Small intestine (tissue), 7 donors: ENCODE data around the gene FZR1. TPM values are rescaled to one million over a fixed set of nuclear protein-coding genes. Genes with fewer than 3 reads are reported as not detected.
"Not testable (repeated sequence)": the region's sequence is repeated elsewhere in the genome, so short reads cannot be mapped to it uniquely, and the experiment has no call there.

Experiments used
- DNase-seq, 2 donors: peaks; one replicate each; pipeline versions ENCODE4 v3.0.0 to v3.0.0-alpha.2; 2013
- FAIRE-seq: peaks from 2 replicates; lab custom pipeline; 2012; peaks lifted over from hg19 to GRCh38; lab: Jason Lieb, UNC
- H3K27ac ChIP-seq, 3 donors: one replicate each; pipeline ENCODE4 v1.5.1; 2013; ENCODE audit warnings: low read length in 2 of 3, mild to moderate bottlenecking in 2 of 3, control low read depth in 1 of 3, inconsistent platforms in 1 of 3, low read depth in 1 of 3, moderate library complexity in 1 of 3
- H3K27me3 ChIP-seq, 3 donors: one replicate each; pipeline ENCODE4 v1.6.1; 2013; ENCODE audit warnings: low read length in 3 of 3, inconsistent platforms in 1 of 3; ENCODE audit not compliant: control insufficient read depth in 3 of 3, insufficient read depth in 3 of 3
- H3K36me3 ChIP-seq, 3 donors: one replicate each; pipeline ENCODE4 v1.6.1; 2013; ENCODE audit warnings: low read length in 3 of 3, inconsistent platforms in 1 of 3, low read depth in 1 of 3, mild to moderate bottlenecking in 1 of 3, moderate library complexity in 1 of 3; ENCODE audit not compliant: control insufficient read depth in 3 of 3, insufficient read depth in 2 of 3
- H3K4me1 ChIP-seq, 3 donors: one replicate each; pipeline ENCODE4 v1.6.1; 2013; ENCODE audit warnings: low read length in 2 of 3, inconsistent platforms in 1 of 3, low read depth in 1 of 3, mild to moderate bottlenecking in 1 of 3, moderate library complexity in 1 of 3; ENCODE audit not compliant: control insufficient read depth in 3 of 3, insufficient read depth in 2 of 3
- H3K4me3 ChIP-seq, 3 donors: one replicate each; pipeline ENCODE4 v1.5.1; 2013; ENCODE audit warnings: low read length in 3 of 3, control low read depth in 1 of 3, inconsistent platforms in 1 of 3, low read depth in 1 of 3, mild to moderate bottlenecking in 1 of 3, moderate library complexity in 1 of 3
- H3K9me3 ChIP-seq, 2 donors: one replicate each; pipeline ENCODE4 v1.6.1; 2013; ENCODE audit warnings: low read depth in 1 of 2, low read length in 1 of 2; ENCODE audit not compliant: control insufficient read depth in 2 of 2, insufficient read depth in 1 of 2
- whole genome bisulfite sequencing, 3 donors: extraction: QIAGEN DNeasy Blood & Tissue Kit; methylation state at CpG; one replicate each; pipeline ENCODE4 v1.1.7; 2013; 5-methylcytosine and 5-hydroxymethylcytosine counted together
- polyA plus RNA-seq, 4 donors: library from polyadenylated mRNA; stranded (reverse) in 3 of 4; unstranded in 1 of 4; fragments of 200-250 nt in 3 of 4; fragments of 120-200 nt in 1 of 4; gene quantifications; one replicate each; pipeline versions ENCODE4 v1.2.1 to v1.2.3, GENCODE V29; 2013
- donor health status: healthy with polysubstance abuse.
- donor health status: control.
- donor health status: control.
- donor health status: Bipolar disorder and iron deficiency.
- donor health status: healthy.

The FZR1 gene
- polyA plus RNA-seq, 4 donors: 29.5 to 39.0 (median 32.6) TPM

DNA sequence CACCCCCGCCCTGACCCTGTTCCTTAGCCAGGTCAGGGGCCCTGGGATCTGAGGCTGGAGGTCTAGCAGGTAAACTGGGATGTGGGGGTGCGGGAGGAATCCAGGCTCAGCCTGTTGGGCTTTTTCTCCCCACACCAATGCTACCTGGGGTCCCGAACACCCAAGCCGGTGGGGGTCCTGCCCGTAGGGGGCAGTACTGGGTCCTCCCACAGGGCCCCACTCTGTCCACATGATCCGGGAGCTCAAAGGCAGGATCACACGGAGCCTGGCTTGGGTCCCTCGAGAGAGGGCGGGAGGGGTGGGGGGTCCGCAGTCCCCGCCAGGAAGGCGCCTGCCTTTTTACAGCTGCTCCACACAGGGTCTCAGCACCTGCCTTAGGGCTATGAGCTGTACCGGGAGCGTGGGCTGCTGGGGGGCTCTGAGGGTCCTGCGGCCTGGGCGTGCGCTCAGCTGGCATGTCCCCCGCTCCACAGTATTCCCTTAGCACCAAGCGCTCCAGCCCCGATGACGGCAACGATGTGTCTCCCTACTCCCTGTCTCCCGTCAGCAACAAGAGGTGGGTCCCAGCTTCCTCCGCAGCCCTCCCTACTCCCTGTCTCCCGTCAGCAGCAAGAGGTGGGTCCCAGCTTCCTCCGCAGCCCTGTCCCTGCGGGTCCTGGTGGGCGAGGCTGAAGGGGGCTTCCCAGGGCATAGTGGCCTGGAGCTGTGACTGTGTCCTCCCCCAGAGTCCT is 20.6 kb downstream of the FZR1 start:
- 91 to 96% (median 92%) methylated on average over 26 to 28 of the region's 28 CpGs for WGBS, 3 donors
- DNase-seq: no peak
- no peaks in the 10 kb centered on the region for H3K9me3 ChIP-seq
- H3K36me3 ChIP-seq: peaks cover 17 to 81% (median 20%) of the 10 kb centered on the region in 3 donors
- no peak overlapping the region for H3K4me3 ChIP-seq
- no peak overlapping the region for H3K27ac ChIP-seq
- H3K4me1 ChIP-seq: no peaks in the 10 kb centered on the region
- no peak for FAIRE-seq
- no peaks in the 10 kb centered on the region for H3K27me3 ChIP-seq

- WGBS, 3 donors: 95 to 97% (median 97%) methylated on average over 14 to 21 of the region's 21 CpGs
- DNase-seq (no peak), FAIRE-seq (no peak)
- Histone ChIP-seq H3K9me3 (no peaks in the 10 kb centered on the region), H3K4me1 (no peaks in the 10 kb centered on the region), H3K36me3 (peaks cover 20 to 81% (median 24%) of the 10 kb centered on the region in 3 donors), H3K27ac (no peak overlapping the region), H3K4me3 (no peak overlapping the region), H3K27me3 (no peaks in the 10 kb centered on the region)
These were observed 21.3 kb downstream of the FZR1 start for GRCh38 chr19:3527238-3527910.

GRCh38 chr19:3528080-3528479 is 22.0 kb downstream of the FZR1 start:
- Histone ChIP-seq H3K4me1 (no peaks in the 10 kb centered on the region), H3K36me3 (peaks cover 20 to 81% (median 25%) of the 10 kb centered on the region in 3 donors), H3K27me3 (no peaks in the 10 kb centered on the region), H3K4me3 (no peak overlapping the region), H3K27ac (no peak overlapping the region), H3K9me3 (no peaks in the 10 kb centered on the region)
- no peak for DNase-seq
- WGBS, 3 donors: 97 to 99% (median 98%) methylated on average over 13 to 14 of the region's 14 CpGs
- FAIRE-seq: no peak

GRCh38 chr19:3528539-3529211 is 22.6 kb downstream of the FZR1 start:
- no peaks in the 10 kb centered on the region for H3K9me3 ChIP-seq
- H3K36me3 ChIP-seq: peaks cover 15 to 81% (median 31%) of the 10 kb centered on the region in 3 donors
- FAIRE-seq: no peak
- no peaks in the 10 kb centered on the region for H3K4me1 ChIP-seq
- no peak overlapping the region for H3K27ac ChIP-seq
- DNase-seq: no peak
- H3K4me3 ChIP-seq: no peak overlapping the region
- no peaks in the 10 kb centered on the region for H3K27me3 ChIP-seq
- WGBS, 3 donors: 94 to 98% (median 95%) methylated on average over 20 of the region's 20 CpGs

- FAIRE-seq, H3K27ac ChIP-seq, DNase-seq, H3K4me3 ChIP-seq, H3K4me1 ChIP-seq, H3K27me3 ChIP-seq, H3K9me3 ChIP-seq: not testable (repeated sequence)
- H3K36me3 ChIP-seq: peaks cover 16 to 81% (median 33%) of the 10 kb centered on the region in 3 donors
- 97 to 99% (median 99%) methylated on average over 7 of the region's 7 CpGs for WGBS, 3 donors
These were observed 23.2 kb downstream of the FZR1 start for GRCh38 chr19:3529299-3529698.

GRCh38 chr19:3530389-3530788 is 24.3 kb downstream of the FZR1 start:
- H3K27ac ChIP-seq: no peak overlapping the region
- no peaks in the 10 kb centered on the region for H3K27me3 ChIP-seq
- H3K36me3 ChIP-seq: peaks cover 18 to 83% (median 39%) of the 10 kb centered on the region in 3 donors
- no peak overlapping the region for H3K4me3 ChIP-seq
- H3K9me3 ChIP-seq: no peaks in the 10 kb centered on the region
- FAIRE-seq (no peak), DNase-seq (no peak)
- no peaks in the 10 kb centered on the region for H3K4me1 ChIP-seq
- 98 to 99% (median 99%) methylated on average over 12 of the region's 12 CpGs for WGBS, 3 donors

DNA sequence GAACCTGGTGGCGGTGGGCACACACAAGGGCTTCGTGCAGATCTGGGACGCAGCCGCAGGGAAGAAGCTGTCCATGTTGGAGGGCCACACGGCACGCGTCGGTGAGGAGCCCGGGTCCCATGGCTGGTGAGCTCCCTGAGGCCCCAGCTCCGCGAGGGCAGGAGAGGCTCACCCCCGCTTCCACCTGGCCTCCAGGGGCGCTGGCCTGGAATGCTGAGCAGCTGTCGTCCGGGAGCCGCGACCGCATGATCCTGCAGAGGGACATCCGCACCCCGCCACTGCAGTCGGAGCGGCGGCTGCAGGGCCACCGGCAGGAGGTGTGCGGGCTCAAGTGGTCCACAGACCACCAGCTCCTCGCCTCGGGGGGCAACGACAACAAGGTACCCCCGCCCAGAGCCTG is 25.6 kb downstream of the FZR1 start:
- Histone ChIP-seq H3K4me1 (no peaks in the 10 kb centered on the region), H3K9me3 (no peaks in the 10 kb centered on the region), H3K27me3 (no peaks in the 10 kb centered on the region), H3K36me3 (peaks cover 15 to 84% (median 46%) of the 10 kb centered on the region in 3 donors), H3K27ac (no peak overlapping the region), H3K4me3 (no peak overlapping the region)
- DNase-seq (no peak), FAIRE-seq (no peak)
- WGBS, 3 donors: 93 to 96% (median 94%) methylated on average over 23 to 29 of the region's 29 CpGs

DNA sequence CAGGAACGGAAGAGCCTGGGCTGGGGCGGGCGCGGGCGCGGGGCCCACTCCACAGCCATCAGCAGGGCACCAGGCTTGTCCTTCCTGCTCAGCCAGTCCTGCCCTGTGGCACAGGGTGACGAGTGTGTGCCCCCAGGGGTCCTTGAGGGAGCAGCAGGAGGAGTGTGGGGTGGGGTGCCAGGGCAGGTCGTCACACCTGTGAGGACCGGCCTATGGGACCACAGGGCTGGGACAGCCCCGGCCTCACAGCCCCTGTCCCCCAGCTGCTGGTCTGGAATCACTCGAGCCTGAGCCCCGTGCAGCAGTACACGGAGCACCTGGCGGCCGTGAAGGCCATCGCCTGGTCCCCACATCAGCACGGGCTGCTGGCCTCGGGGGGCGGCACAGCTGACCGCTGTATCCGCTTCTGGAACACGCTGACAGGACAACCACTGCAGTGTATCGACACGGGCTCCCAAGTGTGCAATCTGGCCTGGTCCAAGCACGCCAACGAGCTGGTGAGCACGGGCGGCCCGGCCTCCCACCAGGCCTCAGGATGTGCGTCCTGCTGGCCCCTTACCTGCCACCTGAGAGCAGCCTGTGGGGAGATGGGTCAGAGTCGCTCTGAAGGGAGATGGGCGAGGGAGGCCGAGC is 26.2 kb downstream of the FZR1 start:
- no peak for DNase-seq
- FAIRE-seq: no peak
- Histone ChIP-seq H3K4me3 (no peak overlapping the region), H3K27ac (no peak overlapping the region), H3K36me3 (peaks cover 14 to 84% (median 43%) of the 10 kb centered on the region in 3 donors), H3K4me1 (no peaks in the 10 kb centered on the region), H3K9me3 (no peaks in the 10 kb centered on the region), H3K27me3 (no peaks in the 10 kb centered on the region)
- WGBS, 3 donors: 95 to 96% (median 96%) methylated on average over 28 to 33 of the region's 33 CpGs
